Mesothelial cell of epicardium (in vitro differentiated cells): Measurements from ENCODE around the gene SLC12A3. TPM values are rescaled to one million over a fixed set of nuclear protein-coding genes. Genes with fewer than 3 reads are reported as not detected.

Experiments
- DNase-seq, 2 experiments: peaks; one replicate each; pipeline ENCODE4 v3.0.0; 2021; ENCODE audit warnings: low spot score in 2 of 2; ENCODE audit not compliant: unreplicated experiment in 2 of 2
- H3K27ac Mint-ChIP-seq: 2 replicates; pipeline ENCODE4 v1.8.0; 2021; ENCODE audit warnings: mixed read lengths
- H3K27me3 Mint-ChIP-seq: 2 replicates; pipeline ENCODE4 v1.8.0; 2021; ENCODE audit warnings: low read depth, mixed read lengths
- H3K36me3 Mint-ChIP-seq: 2 replicates; pipeline ENCODE4 v1.8.0; 2021; ENCODE audit warnings: mixed read lengths
- H3K4me1 Mint-ChIP-seq: 2 replicates; pipeline ENCODE4 v1.8.0; 2021; ENCODE audit warnings: mixed read lengths
- H3K4me3 Mint-ChIP-seq: 2 replicates; pipeline ENCODE4 v1.8.0; 2021; ENCODE audit warnings: mild to moderate bottlenecking, moderate library complexity, mixed read lengths
- H3K9me3 Mint-ChIP-seq: 2 replicates; pipeline ENCODE4 v1.8.0; 2021; ENCODE audit warnings: mixed read lengths
- CTCF ChIP-seq: fragments of 200-600 bp; sonication (generic); IDR thresholded peaks from one replicate; pipeline ENCODE4 v1.5.0; 2021; ENCODE audit warnings: antibody characterized with exemption; ENCODE audit not compliant: unreplicated experiment
- total RNA-seq: library from RNA; stranded (reverse); gene quantifications from 3 replicates; pipeline ENCODE4 v1.2.1, GENCODE V29; 2021

SLC12A3 gene
- total RNA-seq, result not detected in 3 replicates

- no peaks in the 10 kb centered on the region for H3K36me3 Mint-ChIP-seq
- no peaks in the 10 kb centered on the region for H3K27me3 Mint-ChIP-seq
- no peak for DNase-seq
- TF ChIP-seq CTCF, result no peak
- H3K9me3 Mint-ChIP-seq, result no peaks in the 10 kb centered on the region
- H3K27ac Mint-ChIP-seq, result no peak within 1 kb of the TSS
- no peak within 1 kb of the TSS for H3K4me3 Mint-ChIP-seq
- peaks cover 33% of the 10 kb centered on the region for H3K4me1 Mint-ChIP-seq
Measured at GRCh38 chr16:56864960-56865359, at the start of gene SLC12A3. SLC12A3 (plus strand) TSS chr16:56865207; CDS start chr16:56865236, 29 bp downstream.

- Mint-ChIP-seq H3K27me3 (no peaks in the 10 kb centered on the region), H3K4me3 (no peak overlapping the region), H3K9me3 (no peaks in the 10 kb centered on the region), H3K36me3 (peaks cover 5% of the 10 kb centered on the region), H3K4me1 (peaks cover 21% of the 10 kb centered on the region), H3K27ac (no peak overlapping the region)
- DNase-seq, result no peak
- TF ChIP-seq CTCF, result no peak
Measured at GRCh38 chr16:56815721-56816120, 49.3 kb upstream of the SLC12A3 start.

GRCh38 chr16:56817056-56817455 is 48.0 kb upstream of the SLC12A3 start:
- TF ChIP-seq CTCF, result no peak
- Mint-ChIP-seq H3K4me3 (no peak overlapping the region), H3K27ac (no peak overlapping the region), H3K9me3 (no peaks in the 10 kb centered on the region), H3K36me3 (peaks cover 12% of the 10 kb centered on the region), H3K4me1 (peaks cover 21% of the 10 kb centered on the region), H3K27me3 (no peaks in the 10 kb centered on the region)
- no peak for DNase-seq

GRCh38 chr16:56817938-56818337 is 47.1 kb upstream of the SLC12A3 start:
- DNase-seq, result no peak
- Mint-ChIP-seq H3K4me3 (no peak overlapping the region), H3K27ac (no peak overlapping the region), H3K4me1 (peaks cover 16% of the 10 kb centered on the region), H3K36me3 (peaks cover 15% of the 10 kb centered on the region), H3K9me3 (no peaks in the 10 kb centered on the region), H3K27me3 (no peaks in the 10 kb centered on the region)
- no peak for TF ChIP-seq CTCF

- Mint-ChIP-seq H3K9me3 (no peaks in the 10 kb centered on the region), H3K27me3 (no peaks in the 10 kb centered on the region), H3K36me3 (peaks cover 26% of the 10 kb centered on the region), H3K27ac (no peak overlapping the region), H3K4me3 (no peak overlapping the region), H3K4me1 (no peaks in the 10 kb centered on the region)
- no peak for DNase-seq
- no peak for TF ChIP-seq CTCF
Measured at GRCh38 chr16:56823081-56823733, 41.8 kb upstream of the SLC12A3 start.
